ENCODE results near the gene FGF12. TPM values are rescaled to one million over a fixed set of nuclear protein-coding genes. Genes with fewer than 3 reads are reported as not detected.

Gene FGF12
- total RNA-seq, 1 donor from 2014 or later = 3.2 TPM

DNA sequence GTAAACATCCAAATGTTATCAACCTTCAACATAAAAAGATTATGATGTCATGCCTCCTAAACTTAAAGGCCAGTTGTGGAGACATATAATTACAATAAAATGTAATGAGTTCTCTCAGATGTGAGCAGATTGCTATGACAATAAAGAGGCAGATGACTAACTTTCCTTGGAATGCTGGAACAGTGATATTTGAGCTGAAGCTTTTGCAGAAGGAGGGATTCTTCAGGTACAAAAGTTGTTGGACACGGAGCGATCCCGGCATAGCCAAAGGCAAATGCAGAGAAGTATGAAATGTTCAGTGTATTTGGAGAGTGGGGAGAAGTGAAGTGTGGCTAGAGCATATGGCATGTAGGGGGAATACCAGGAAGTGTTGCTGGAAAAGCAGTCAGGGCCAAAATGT, 520.1 kb downstream of the FGF12 start:
- intact Hi-C loops (cut with DNase I) = no loop called here
- ATAC-seq (no peak), DNase-seq (no peak)
- Histone ChIP-seq H3K4me1 (no peaks in the 10 kb centered on the region), H3K27me3 (no peaks in the 10 kb centered on the region), H3K9me3 (no peaks in the 10 kb centered on the region), H3K36me3 (no peaks in the 10 kb centered on the region), H3K4me3 (no peak overlapping the region), H3K27ac (no peak overlapping the region)
- TF ChIP-seq, protein P1, sequence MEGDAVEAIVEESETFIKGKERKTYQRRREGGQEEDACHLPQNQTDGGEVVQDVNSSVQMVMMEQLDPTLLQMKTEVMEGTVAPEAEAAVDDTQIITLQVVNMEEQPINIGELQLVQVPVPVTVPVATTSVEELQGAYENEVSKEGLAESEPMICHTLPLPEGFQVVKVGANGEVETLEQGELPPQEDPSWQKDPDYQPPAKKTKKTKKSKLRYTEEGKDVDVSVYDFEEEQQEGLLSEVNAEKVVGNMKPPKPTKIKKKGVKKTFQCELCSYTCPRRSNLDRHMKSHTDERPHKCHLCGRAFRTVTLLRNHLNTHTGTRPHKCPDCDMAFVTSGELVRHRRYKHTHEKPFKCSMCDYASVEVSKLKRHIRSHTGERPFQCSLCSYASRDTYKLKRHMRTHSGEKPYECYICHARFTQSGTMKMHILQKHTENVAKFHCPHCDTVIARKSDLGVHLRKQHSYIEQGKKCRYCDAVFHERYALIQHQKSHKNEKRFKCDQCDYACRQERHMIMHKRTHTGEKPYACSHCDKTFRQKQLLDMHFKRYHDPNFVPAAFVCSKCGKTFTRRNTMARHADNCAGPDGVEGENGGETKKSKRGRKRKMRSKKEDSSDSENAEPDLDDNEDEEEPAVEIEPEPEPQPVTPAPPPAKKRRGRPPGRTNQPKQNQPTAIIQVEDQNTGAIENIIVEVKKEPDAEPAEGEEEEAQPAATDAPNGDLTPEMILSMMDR (IDR thresholded peaks at IDR 0.05) = no peak

DNA sequence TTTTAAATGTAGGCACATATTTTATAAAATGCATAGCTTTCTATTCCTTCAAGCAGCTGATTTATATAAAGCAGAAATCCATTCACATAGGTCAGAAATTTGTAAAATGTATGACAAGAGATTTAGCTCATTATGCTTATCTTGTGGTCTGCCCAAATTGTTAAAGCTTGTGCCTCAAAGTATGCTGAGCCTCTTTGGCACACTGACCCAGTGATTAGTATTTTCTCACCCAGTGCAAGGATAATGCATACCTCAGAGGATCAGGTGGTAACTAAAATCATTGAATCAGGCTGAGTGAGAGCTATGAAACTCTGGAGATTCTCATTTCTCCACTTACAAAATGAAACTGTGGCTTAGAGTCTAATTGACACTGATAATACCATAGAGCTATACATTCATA, 533.3 kb downstream of the FGF12 start:
- ATAC-seq (no peak), DNase-seq (no peak)
- no peaks in the 10 kb centered on the region for H3K9me3 ChIP-seq
- H3K27me3 ChIP-seq = no peaks in the 10 kb centered on the region
- TF ChIP-seq, protein P1 (IDR thresholded peaks at IDR 0.05) = no peak
- intact Hi-C loops (cut with DNase I) = no loop called here
- no peak overlapping the region for H3K27ac ChIP-seq
- H3K36me3 ChIP-seq = no peaks in the 10 kb centered on the region
- no peaks in the 10 kb centered on the region for H3K4me1 ChIP-seq
- H3K4me3 ChIP-seq = no peak overlapping the region

DNA sequence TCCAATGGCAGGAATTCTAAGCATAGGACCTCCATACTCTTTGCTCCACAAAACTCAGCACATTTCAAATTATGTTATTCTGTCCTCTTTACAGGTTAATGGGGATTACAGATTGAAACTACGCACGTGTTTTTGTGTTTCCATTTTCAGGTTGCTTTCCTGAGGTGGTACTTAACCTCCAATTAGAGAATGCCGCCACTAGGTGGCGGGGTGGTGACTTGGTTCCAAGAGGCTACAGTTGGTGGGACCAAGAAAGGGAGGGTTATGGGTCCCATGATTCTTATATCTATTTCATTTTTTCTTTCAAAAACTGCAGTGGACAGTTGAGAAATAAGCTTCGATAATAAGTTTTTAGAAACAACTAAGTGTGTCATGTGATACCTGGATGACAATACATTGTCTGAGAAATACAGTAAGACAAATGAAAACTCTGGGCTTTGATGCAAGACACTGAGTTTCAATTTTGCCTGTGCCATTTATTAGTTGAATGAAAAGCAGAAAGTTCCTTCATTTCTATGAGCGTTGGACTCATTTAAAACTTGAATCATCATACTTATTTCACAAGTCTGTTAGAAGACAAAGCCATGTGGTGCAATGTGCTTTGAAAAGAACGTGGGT, 539.0 kb downstream of the FGF12 start:
- TF ChIP-seq, protein P1 (IDR thresholded peaks at IDR 0.05) = peak; percentile 65
- Histone ChIP-seq H3K4me3 (no peak overlapping the region), H3K27me3 (no peaks in the 10 kb centered on the region), H3K36me3 (no peaks in the 10 kb centered on the region), H3K4me1 (no peaks in the 10 kb centered on the region), H3K27ac (no peak overlapping the region), H3K9me3 (no peaks in the 10 kb centered on the region)
- intact Hi-C loops (cut with DNase I) = no loop called here
- ATAC-seq (peak; percentile 69), DNase-seq (peak; percentile 67)

DNA sequence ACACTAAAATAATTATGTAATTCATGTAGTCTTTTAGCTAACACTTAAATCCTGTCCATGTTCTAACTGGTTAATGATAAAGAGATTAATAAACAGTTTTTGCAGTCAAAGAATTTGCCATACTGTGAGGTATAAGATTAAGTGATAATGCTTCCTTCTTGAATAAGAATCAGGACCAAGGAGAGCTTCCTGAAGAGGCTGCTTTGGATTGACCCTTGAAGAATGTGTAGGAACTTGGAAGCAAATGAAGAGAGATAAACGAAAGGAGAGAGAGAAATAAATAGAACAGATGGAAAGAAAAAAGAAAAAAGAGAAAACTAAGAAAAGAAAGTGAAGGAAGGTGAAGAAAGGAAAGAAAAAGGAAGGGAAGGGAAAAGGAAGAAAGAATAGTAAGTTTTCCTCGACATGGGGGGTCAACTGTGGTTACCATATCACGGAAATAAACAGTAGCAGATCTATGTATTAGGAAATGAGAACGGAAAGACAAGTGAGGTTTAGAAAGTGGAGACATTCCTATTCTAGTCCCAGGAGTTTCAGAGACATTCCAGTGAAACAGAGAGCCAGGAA, 539.8 kb downstream of the FGF12 start:
- no peaks in the 10 kb centered on the region for H3K36me3 ChIP-seq
- TF ChIP-seq, protein P1 (IDR thresholded peaks at IDR 0.05) = no peak
- DNase-seq (no peak), ATAC-seq (no peak)
- no peak overlapping the region for H3K4me3 ChIP-seq
- no peaks in the 10 kb centered on the region for H3K4me1 ChIP-seq
- no peaks in the 10 kb centered on the region for H3K27me3 ChIP-seq
- no peaks in the 10 kb centered on the region for H3K9me3 ChIP-seq
- H3K27ac ChIP-seq = no peak overlapping the region
- intact Hi-C loops (cut with DNase I) = no loop called here

DNA sequence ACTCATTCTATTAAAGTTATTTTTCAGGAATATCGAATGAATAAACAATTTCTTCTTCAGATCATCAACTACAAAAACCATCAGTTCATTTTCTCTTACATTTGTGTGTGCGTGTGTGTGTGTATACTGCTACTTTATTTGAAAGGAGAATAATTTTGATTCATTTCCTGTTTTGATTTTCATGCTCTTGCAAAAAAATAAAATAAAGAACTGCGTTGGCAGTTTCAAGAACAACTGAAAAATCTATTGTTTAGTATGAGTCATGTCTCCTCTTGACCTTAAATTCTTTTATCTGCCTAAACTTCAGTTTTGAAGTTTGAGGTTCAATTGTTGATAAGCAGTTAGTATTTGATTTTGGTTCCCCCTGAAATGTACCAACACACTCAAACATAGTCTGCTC, 540.8 kb downstream of the FGF12 start:
- H3K27me3 ChIP-seq = no peaks in the 10 kb centered on the region
- DNase-seq (no peak), ATAC-seq (no peak)
- TF ChIP-seq, protein P1 (IDR thresholded peaks at IDR 0.05) = no peak
- no peaks in the 10 kb centered on the region for H3K9me3 ChIP-seq
- H3K4me3 ChIP-seq = no peak overlapping the region
- H3K36me3 ChIP-seq = no peaks in the 10 kb centered on the region
- H3K27ac ChIP-seq = no peak overlapping the region
- intact Hi-C loops (cut with DNase I) = no loop called here
- H3K4me1 ChIP-seq = no peaks in the 10 kb centered on the region
